8988T (cell line): ENCODE results near the gene CHRM5.

Experiments used
- DNase-seq: peaks from one replicate; pipeline ENCODE4 v3.0.0; 2011

The CHRM5 gene

DNA sequence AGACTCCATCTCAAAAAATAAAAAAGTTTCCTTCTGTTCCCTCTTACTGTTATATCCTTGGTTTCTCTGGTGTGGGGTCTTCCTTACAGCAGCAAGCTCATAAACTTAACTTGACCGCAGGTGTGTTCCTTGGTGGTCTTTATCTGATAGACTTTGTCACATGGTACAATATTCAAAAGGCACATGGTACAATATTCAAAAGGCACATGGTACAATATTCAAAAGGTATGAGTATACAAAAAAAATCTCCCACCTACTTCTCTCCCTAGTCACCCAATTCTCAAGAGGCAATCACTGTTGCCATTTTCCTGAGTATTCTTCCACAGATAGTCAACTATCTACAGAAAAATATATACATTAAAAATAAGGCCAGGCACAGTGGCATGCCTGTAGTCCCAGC lies 138.1 kb downstream of the CHRM5 start:
- no peak for DNase-seq

DNA sequence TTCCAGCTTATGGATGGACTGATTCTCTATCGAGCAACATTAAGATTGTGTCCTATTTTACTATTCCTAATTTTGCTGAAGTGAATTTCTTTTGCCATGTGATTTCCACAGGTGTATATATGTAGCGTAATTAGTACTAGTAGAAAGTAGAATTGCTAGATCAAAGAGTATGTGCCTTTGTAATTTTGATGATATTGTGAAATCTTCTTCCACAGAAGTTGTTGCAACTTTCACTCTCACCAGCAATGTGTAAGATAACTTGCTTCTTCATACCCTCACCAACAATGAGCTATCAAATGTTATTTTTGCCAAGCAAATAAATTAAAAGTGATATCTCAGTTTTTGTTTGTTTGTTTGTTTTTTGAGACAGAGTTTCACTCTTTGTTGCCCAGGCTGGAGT lies 139.0 kb downstream of the CHRM5 start:
- no peak for DNase-seq

DNA sequence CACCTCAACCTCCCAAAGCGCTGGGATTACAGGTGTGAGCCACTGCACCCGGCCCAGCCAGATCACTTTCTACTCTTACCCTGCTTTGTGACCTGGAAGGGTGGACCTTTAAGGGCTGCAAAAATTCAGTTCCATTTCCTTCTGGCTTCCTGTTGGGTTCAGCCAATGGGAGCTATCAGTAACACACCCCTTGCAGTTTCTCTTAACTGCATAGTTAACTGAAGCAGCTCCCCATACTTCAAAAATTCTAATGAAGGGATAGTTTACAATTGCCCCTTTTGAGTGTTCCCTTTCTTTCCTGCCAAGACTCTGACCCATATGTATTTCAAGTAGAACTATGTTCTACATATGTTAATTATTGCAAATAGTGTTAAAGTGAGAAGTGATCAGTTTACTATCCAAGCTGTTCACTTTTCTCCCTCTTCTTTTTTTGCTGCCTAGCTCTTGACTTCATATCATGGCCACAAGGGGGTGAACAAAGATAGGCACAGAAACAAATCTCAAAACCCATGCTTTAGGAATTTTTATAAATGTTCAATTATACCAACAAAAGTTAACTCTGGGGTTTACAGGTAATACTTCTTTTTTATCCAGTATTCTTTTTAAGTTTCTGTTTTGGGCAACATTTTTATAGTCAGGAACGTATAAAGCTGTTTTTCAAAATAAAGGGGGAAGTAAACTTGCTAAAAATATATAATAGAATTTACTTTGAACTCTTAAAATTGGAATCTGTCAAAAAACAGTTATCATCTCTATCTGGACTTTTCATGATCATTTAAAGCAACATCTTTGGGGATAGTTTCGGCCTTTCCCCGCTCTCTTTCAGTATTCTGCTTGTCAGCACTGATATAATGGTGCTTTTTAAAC lies 141.7 kb downstream of the CHRM5 start:
- no peak for DNase-seq

DNA sequence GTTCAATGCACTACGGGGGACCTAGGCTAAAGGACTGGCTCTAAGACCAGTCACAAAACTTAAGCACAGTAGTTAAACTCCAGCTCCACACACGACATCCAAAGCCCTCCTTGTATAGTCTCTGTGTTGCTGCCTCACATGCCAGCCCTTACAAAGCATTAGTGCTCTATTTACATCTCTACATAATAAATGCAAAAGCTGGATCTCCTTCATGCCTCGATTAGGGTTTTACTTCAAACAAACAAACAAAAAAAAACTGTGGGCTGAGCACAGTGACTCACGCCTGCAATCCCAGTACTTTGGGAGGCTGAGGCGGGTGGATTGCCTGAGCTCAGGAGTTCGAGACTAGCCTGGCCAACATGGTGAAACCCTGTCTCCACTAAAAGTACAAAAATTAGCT lies 143.2 kb downstream of the CHRM5 start:
- no peak for DNase-seq

DNA sequence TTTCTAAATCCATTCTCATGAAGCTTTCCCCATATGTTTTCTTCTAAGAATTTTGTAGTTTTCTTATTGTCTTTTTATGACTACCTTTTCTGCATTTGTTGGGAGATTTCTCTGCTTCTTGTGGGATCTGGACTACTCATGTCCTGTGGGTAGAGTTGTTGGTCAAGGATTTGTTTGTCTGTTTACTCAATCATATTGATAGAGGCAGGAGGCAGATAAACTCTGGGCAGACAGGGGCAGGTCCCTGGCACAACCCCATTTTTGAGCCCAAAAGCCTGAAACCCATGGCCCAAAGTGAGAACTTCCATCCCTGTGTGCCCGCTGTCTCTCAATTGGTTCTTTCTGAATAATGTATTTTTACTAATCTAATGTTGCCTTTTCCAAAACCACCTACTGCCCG lies 145.9 kb downstream of the CHRM5 start:
- no peak for DNase-seq

DNA sequence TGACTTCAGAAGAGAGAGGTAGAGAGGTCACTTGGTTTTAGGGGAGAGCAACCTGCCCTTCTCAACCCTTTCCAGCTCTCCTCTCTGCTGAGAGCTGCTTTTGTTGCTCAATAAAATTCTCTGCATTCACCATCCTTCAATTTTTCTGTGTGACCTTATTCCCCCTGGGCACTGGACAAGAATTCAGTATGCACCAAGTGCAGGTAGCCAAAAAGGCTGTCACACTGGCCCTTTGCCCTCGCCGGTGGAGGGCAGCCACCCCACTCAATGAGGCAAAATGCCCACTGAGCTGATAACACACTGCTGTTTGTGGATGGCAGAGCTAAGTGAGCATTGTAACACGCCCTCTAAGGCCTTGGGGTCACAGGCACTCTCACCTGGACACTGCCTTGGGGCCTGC lies 146.4 kb downstream of the CHRM5 start:
- no peak for DNase-seq

DNA sequence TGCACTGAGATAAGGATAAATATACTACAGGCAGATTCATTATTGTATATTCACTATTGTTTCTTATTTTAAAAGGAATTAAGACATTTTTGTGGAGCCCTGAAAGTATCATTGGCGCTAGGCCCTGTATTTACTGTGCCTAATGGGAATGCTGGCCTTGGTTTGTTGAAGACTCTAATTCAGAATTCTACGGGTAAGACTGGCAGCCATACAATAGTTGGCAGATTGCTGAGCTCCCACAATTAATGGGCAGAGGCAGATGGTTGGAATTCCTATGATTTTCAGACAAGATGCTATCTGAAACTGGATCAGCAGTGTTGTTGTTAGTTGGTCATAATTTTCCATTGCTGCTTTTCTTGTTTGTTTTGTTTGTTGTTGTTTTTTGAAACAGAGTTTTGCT lies 148.3 kb downstream of the CHRM5 start:
- DNase-seq = no peak
